ENCODE data around the gene SOCS4.

The SOCS4 gene

GRCh38 chr14:55085060-55085660, 58.1 kb downstream of the SOCS4 start:
- DNase-seq (ENCODE audit: low spot score) = no peak

GRCh38 chr14:55086938-55087337, 59.9 kb downstream of the SOCS4 start:
- DNase-seq (ENCODE audit: low spot score) = no peak

DNA sequence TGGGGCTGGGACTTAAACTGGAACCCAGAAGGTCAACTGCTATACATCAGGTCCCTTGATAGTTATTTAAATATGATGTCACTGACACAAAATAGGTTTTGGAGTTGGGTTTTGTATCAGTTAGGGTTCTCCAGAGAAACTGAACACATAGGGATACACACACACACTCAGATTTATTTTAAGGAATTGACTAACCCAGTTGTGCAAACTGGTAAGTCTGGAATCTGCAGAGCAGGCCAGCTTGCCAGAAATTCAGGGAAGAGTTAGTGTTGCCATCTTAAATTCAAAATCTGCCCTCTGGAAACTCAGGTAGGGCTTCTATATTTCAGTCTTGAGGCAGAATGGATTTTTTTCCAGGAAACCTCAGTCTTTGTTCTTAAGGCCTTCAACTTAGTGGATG, 61.3 kb downstream of the SOCS4 start:
- DNase-seq (ENCODE audit: low spot score) = no peak

DNA sequence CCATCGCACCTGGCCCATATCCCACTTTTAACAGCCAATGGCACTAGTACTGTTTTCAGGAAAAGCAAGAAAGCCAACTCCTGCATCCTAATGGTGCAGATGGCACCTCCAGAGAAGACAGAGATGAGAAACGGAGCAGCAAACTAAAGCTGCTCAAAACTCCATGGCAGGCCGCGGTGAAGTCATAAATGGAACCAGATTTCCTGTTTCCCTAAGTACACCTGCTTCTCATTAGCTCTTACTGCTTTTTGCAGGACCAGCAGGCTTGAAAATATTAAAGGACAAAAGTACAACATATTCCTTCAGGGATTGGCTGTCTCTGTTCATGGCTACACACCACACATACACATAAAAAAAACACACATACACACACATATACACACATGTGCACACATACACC, 65.3 kb downstream of the SOCS4 start:
- no peak for DNase-seq (ENCODE audit: low spot score)

DNA sequence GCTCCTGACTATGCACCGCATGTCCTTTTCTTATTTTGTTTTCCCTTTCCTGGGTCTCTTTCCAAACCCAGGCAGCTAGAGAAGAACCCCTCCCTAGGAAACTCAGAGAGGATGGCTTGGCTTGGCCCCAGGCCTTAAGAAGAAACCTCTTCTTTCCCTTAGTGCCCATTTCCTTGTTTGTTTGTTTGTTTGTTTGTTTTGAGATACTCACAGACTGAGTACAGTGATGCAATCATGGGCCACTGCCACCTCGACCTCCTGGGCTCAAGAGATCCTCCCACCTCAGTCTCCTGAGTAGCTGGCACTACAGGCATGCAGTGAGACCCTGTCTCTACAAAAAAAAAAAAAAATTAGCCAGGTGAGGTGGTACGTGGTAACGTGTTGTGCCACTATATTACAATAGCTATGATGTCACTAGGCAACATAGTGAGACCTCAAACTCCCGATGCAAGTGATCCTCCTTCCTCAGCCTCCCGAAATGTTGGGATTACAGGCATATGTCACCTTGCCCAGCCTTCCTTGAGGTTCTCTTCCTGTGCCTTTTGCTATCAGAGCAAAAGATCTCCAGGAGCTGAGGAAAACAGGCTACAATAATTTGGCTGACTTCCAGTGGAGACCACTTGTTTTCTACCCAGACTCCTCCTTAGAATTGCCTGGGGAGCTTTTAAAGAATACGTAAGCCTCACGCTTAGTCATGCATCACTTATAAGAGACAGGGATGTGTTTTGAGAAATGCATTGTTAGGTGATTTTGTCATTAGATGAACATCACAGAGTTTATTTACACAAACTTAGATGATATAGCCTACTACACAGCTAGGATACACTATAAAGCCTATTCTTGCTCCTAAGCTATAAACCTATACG, 67.5 kb downstream of the SOCS4 start:
- no peak for DNase-seq (ENCODE audit: low spot score)

- DNase-seq (ENCODE audit: low spot score) = no peak
These were observed 71.0 kb downstream of the SOCS4 start for GRCh38 chr14:55097881-55098560.

DNA sequence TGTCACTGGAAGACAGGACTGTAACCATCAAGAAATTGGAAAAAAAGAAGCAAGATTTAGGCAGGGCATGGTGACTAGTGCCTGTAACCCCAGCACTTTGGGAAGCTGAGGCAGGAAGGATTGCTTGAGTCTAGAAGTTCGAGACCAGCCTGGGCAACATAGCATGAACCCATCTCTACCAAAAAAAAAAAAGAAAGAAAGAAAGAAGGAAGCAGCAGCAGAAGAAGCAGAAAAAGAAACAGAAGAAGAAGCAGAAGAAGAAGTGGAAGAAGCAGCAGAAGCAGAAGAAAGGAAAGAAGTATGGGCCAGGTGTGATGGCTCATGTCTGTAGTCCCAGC, 71.5 kb downstream of the SOCS4 start:
- DNase-seq (ENCODE audit: low spot score) = no peak
